WTC11 (cell line): Measurements from ENCODE around the gene TNPO3. TPM values are rescaled to one million over a fixed set of nuclear protein-coding genes. Genes with fewer than 3 reads are reported as not detected.

Experiments used
- ATAC-seq: fragments of 200-7000 bp; cut with Tn5 transposase; 2 replicates; pipeline ENCODE4 v1.10.0; 2021; ENCODE audit warnings: mild to moderate bottlenecking, moderate library complexity
- CTCF ChIA-PET: fragments of 300-600 bp; sonication (Branson Sonifier 250); formaldehyde crosslinking; loops from one replicate; lab custom pipeline; 2021; ENCODE audit warnings: antibody characterized with exemption; lab: Charles Lee
- POLR2A ChIA-PET: fragments of 350-600 bp; sonication (Branson Sonifier 250); formaldehyde crosslinking; loops from one replicate; lab custom pipeline; 2021; ENCODE audit warnings: antibody characterized with exemption; lab: Charles Lee
- DNase-seq: peaks from one replicate; pipeline ENCODE4 v3.0.0; 2021; ENCODE audit warnings: low spot score
- H3K27ac Mint-ChIP-seq: 2 replicates; pipeline ENCODE4 v1.8.0; 2021; ENCODE audit warnings: mixed read lengths
- H3K27me3 Mint-ChIP-seq: 2 replicates; pipeline ENCODE4 v1.8.0; 2021; ENCODE audit warnings: low read depth, mild to moderate bottlenecking, moderate library complexity, mixed read lengths
- H3K36me3 Mint-ChIP-seq: 2 replicates; pipeline ENCODE4 v1.8.0; 2021; ENCODE audit warnings: mixed read lengths
- H3K4me1 Mint-ChIP-seq: 2 replicates; pipeline ENCODE4 v1.8.0; 2022; ENCODE audit warnings: mixed read lengths
- H3K4me3 Mint-ChIP-seq: 2 replicates; pipeline ENCODE4 v1.8.0; 2021; ENCODE audit warnings: mild to moderate bottlenecking, moderate library complexity, mixed read lengths
- H3K9me3 Mint-ChIP-seq: 2 replicates; pipeline ENCODE4 v1.8.0; 2021; ENCODE audit warnings: mixed read lengths
- AFF4 ChIP-seq: sonication (generic); formaldehyde crosslinking; IDR thresholded peaks from 2 replicates; pipeline ENCODE4 v1.8.1; 2023; ENCODE audit warnings: mild to moderate bottlenecking, missing genetic modification reagents, borderline replicate concordance
- E2F4 ChIP-seq: sonication (generic); formaldehyde crosslinking; IDR thresholded peaks from 2 replicates; pipeline ENCODE4 v1.8.1; 2022; ENCODE audit warnings: low read depth, mild to moderate bottlenecking, moderate library complexity, missing genetic modification reagents, borderline replicate concordance
- E2F5 ChIP-seq: sonication (generic); formaldehyde crosslinking; IDR thresholded peaks from 2 replicates; pipeline ENCODE4 v1.8.1; 2022; ENCODE audit warnings: mild to moderate bottlenecking, moderate library complexity, missing genetic modification reagents
- GABPB1 ChIP-seq: sonication (generic); formaldehyde crosslinking; IDR thresholded peaks from 2 replicates; pipeline ENCODE4 v1.8.1; 2023; ENCODE audit warnings: mild to moderate bottlenecking, missing genetic modification reagents
- GRHL2 ChIP-seq: fragments of 250-450 bp; sonication (Bioruptor Pico); IDR thresholded peaks from 2 replicates; pipeline ENCODE4 v1.8.0; 2022; ENCODE audit warnings: mild to moderate bottlenecking, moderate library complexity; ENCODE audit not compliant: insufficient replicate concordance, severe bottlenecking
- MAX ChIP-seq: sonication (generic); formaldehyde crosslinking; IDR thresholded peaks from 2 replicates; pipeline ENCODE4 v1.8.0; 2022; ENCODE audit warnings: mild to moderate bottlenecking, missing genetic modification reagents
- MLX ChIP-seq: sonication (generic); formaldehyde crosslinking; IDR thresholded peaks from 2 replicates; pipeline ENCODE4 v1.8.1; 2023; ENCODE audit warnings: mild to moderate bottlenecking, missing genetic modification reagents, moderate library complexity
- MYBL2 ChIP-seq: sonication (generic); formaldehyde crosslinking; IDR thresholded peaks from 2 replicates; pipeline ENCODE4 v1.8.1; 2023; ENCODE audit warnings: mild to moderate bottlenecking, moderate library complexity, missing genetic modification reagents
- PRDM15 ChIP-seq: sonication (generic); formaldehyde crosslinking; IDR thresholded peaks from 2 replicates; pipeline ENCODE4 v1.8.0; 2022; ENCODE audit warnings: missing genetic modification reagents
- RORB ChIP-seq: fragments of 250-450 bp; sonication (Bioruptor Pico); IDR thresholded peaks from 2 replicates; pipeline ENCODE4 v1.9.0; 2021; ENCODE audit warnings: mild to moderate bottlenecking
- SMAD3 ChIP-seq: sonication (generic); formaldehyde crosslinking; IDR thresholded peaks from 2 replicates; pipeline ENCODE4 v1.8.0; 2022; ENCODE audit warnings: missing genetic modification reagents, mild to moderate bottlenecking, borderline replicate concordance
- TP53 ChIP-seq: sonication (generic); formaldehyde crosslinking; IDR thresholded peaks from 2 replicates; pipeline ENCODE4 v1.8.1; 2023; ENCODE audit warnings: mild to moderate bottlenecking, missing genetic modification reagents
- ZBTB21 ChIP-seq: sonication (generic); formaldehyde crosslinking; IDR thresholded peaks from 2 replicates; pipeline ENCODE4 v1.8.1; 2023; ENCODE audit warnings: mild to moderate bottlenecking, missing genetic modification reagents, borderline replicate concordance
- ZNF263 ChIP-seq: sonication (generic); formaldehyde crosslinking; IDR thresholded peaks from 2 replicates; pipeline ENCODE4 v1.8.1; 2022; ENCODE audit warnings: low read depth, mild to moderate bottlenecking, moderate library complexity, missing genetic modification reagents
- ZNF416 ChIP-seq: fragments of 250-450 bp; sonication (Bioruptor Pico); IDR thresholded peaks from 2 replicates; pipeline ENCODE4 v1.9.0; 2021; ENCODE audit warnings: mild to moderate bottlenecking, inconsistent platforms
- ZNF423 ChIP-seq: fragments of 250-450 bp; sonication (Bioruptor Pico); IDR thresholded peaks from 2 replicates; pipeline ENCODE4 v2.1.2; 2022; ENCODE audit warnings: mild to moderate bottlenecking, moderate library complexity
- ZNF425 ChIP-seq: fragments of 250-450 bp; sonication (Bioruptor Pico); conservative IDR thresholded peaks from 2 replicates; pipeline ENCODE4 v1.9.0; 2021; ENCODE audit warnings: mild to moderate bottlenecking
- total RNA-seq: library from RNA; stranded (reverse); gene quantifications from 3 replicates; pipeline ENCODE4 v1.2.3, GENCODE V29; 2021

TNPO3 gene
- total RNA-seq, 1 experiment from 2014 or later, result 91.7 TPM

GRCh38 chr7:128948976-128949760 lies 105.7 kb downstream of the TNPO3 start:
- TF ChIP-seq PRDM15 (CRISPR knock-in tag), result no peak
- no peak for TF ChIP-seq AFF4
- no peak for TF ChIP-seq ZNF416
- TF ChIP-seq ZBTB21 (CRISPR knock-in tag), result no peak
- no peak for TF ChIP-seq E2F4 (CRISPR knock-in tag)
- TF ChIP-seq ZNF423 (CRISPR knock-in tag), result no peak
- no peak for TF ChIP-seq MLX
- no peak for TF ChIP-seq TP53
- TF ChIP-seq MAX (CRISPR knock-in tag), result no peak
- TF ChIP-seq GRHL2, result no peak
- no peak for TF ChIP-seq GABPB1
- TF ChIP-seq MYBL2 (CRISPR knock-in tag), result no peak
- TF ChIP-seq ZNF425 (CRISPR knock-in tag), result no peak
- no peak for TF ChIP-seq ZNF263 (CRISPR knock-in tag)
- no peak for TF ChIP-seq SMAD3 (CRISPR knock-in tag)
- no peak for TF ChIP-seq E2F5 (CRISPR knock-in tag)
- TF ChIP-seq RORB, result no peak
- ATAC-seq (no peak), DNase-seq (no peak)
- H3K27me3 Mint-ChIP-seq, result no peaks in the 10 kb centered on the region; the same call in 1 of the 2 replicates
- no peak overlapping the region for H3K27ac Mint-ChIP-seq
- peaks cover 15% of the 10 kb centered on the region for H3K4me1 Mint-ChIP-seq
- H3K9me3 Mint-ChIP-seq, result no peaks in the 10 kb centered on the region
- ChIA-PET CTCF (interaction anchor here (1.2 to 2.7 kb wide), 8 partner anchors 10 to 265 kb away, joined by 3 to 28 read pairs (median 7); partner anchors contain the start of gene ATP6V1F), POLR2A (no interaction called here)
- H3K36me3 Mint-ChIP-seq, result peaks cover 16% of the 10 kb centered on the region
- no peak overlapping the region for H3K4me3 Mint-ChIP-seq
